ENCODE results near the gene DCPS.

DNA sequence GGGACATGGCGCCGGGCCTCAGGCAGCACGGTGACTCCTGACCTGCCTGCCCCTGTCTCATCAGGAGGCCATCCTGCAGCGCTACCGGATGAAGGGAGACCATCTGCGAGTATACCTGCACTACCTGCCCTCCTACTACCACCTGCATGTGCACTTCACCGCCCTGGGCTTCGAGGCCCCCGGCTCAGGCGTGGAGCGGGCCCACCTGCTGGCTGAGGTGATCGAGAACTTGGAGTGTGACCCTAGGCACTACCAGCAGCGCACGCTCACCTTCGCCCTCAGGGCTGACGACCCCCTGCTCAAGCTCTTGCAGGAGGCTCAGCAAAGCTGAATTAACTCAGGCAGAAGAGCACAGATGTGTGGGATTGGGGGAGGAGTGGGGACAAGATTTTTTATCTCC lies 41.4 kb downstream of the DCPS start:
- TF ChIP-seq, protein P1, sequence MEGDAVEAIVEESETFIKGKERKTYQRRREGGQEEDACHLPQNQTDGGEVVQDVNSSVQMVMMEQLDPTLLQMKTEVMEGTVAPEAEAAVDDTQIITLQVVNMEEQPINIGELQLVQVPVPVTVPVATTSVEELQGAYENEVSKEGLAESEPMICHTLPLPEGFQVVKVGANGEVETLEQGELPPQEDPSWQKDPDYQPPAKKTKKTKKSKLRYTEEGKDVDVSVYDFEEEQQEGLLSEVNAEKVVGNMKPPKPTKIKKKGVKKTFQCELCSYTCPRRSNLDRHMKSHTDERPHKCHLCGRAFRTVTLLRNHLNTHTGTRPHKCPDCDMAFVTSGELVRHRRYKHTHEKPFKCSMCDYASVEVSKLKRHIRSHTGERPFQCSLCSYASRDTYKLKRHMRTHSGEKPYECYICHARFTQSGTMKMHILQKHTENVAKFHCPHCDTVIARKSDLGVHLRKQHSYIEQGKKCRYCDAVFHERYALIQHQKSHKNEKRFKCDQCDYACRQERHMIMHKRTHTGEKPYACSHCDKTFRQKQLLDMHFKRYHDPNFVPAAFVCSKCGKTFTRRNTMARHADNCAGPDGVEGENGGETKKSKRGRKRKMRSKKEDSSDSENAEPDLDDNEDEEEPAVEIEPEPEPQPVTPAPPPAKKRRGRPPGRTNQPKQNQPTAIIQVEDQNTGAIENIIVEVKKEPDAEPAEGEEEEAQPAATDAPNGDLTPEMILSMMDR (IDR thresholded peaks at IDR 0.05): no peak
- TF ChIP-seq POLR2A (IDR thresholded peaks at IDR 0.05): no peak
- no peak for TF ChIP-seq POLR2AphosphoS5 (IDR thresholded peaks at IDR 0.05)
- no peak for TF ChIP-seq EP300 (IDR thresholded peaks at IDR 0.05)

All from sigmoid colon (tissue), 4 donors.